ENCODE results near the gene IRAK4. TPM values are rescaled to one million over a fixed set of nuclear protein-coding genes. Genes with fewer than 3 reads are reported as not detected.

IRAK4 gene
- polyA plus RNA-seq, 3 donors, result 17.3 to 44.6 (median 29.0) TPM

DNA sequence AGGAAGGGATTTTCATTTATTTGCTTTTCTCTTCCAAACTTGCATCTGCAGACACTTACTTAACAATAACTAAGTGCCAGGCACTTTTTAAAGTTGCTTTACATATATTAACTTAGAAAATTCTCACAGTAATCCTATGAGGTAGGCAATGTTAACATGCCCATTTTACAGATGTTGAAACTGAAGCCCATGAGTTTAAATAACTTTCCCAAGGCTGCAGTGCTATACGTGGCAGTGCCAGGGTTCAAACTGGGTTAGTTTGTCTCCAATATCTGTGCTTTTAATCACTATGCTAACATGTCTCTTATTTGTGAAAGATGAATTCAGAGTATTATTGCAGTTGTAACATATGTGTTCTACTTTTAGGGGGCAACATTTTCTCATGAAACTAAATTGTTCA lies 30.1 kb upstream of the IRAK4 start:
- DNase-seq, result no peak
- no peak overlapping the region for H3K4me2 ChIP-seq (replicated peaks; ENCODE audit: extremely low read depth, low read length, poor library complexity, severe bottlenecking)
- no peak overlapping the region for H3K4me3 ChIP-seq (replicated peaks in 1 of 3; ENCODE audit: low read depth in 2 of 3, low read length in 3 of 3)
- no peaks in the 10 kb centered on the region for H3K9me3 ChIP-seq (replicated peaks in 1 of 2; ENCODE audit: control insufficient read depth in 1 of 2, insufficient read depth in 1 of 2, low read length in 2 of 2)
- no peak overlapping the region for H3K27ac ChIP-seq (ENCODE audit: low read depth in 1 of 2, low read length in 2 of 2)
- H3K27me3 ChIP-seq (ENCODE audit: control insufficient read depth in 2 of 2, insufficient read depth in 2 of 2, low read length in 2 of 2), result no peaks in the 10 kb centered on the region
- no peak overlapping the region for H2AFZ ChIP-seq (ENCODE audit: insufficient read depth, low read depth, low read length, poor library complexity, severe bottlenecking)
- H3K4me3 Mint-ChIP-seq, result no peak overlapping the region
- no peaks in the 10 kb centered on the region for H3K27me3 Mint-ChIP-seq (ENCODE audit: low read depth in 3 of 3)
- TF ChIP-seq, protein P1, sequence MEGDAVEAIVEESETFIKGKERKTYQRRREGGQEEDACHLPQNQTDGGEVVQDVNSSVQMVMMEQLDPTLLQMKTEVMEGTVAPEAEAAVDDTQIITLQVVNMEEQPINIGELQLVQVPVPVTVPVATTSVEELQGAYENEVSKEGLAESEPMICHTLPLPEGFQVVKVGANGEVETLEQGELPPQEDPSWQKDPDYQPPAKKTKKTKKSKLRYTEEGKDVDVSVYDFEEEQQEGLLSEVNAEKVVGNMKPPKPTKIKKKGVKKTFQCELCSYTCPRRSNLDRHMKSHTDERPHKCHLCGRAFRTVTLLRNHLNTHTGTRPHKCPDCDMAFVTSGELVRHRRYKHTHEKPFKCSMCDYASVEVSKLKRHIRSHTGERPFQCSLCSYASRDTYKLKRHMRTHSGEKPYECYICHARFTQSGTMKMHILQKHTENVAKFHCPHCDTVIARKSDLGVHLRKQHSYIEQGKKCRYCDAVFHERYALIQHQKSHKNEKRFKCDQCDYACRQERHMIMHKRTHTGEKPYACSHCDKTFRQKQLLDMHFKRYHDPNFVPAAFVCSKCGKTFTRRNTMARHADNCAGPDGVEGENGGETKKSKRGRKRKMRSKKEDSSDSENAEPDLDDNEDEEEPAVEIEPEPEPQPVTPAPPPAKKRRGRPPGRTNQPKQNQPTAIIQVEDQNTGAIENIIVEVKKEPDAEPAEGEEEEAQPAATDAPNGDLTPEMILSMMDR (IDR thresholded peaks at IDR 0.05), result no peak
- H3K4me1 ChIP-seq (ENCODE audit: control insufficient read depth in 1 of 2, insufficient read depth in 2 of 2, low read length in 2 of 2), result no peaks in the 10 kb centered on the region
- peaks cover 12 to 49% of the 10 kb centered on the region in 2 donors for H3K36me3 ChIP-seq (replicated peaks in 1 of 2; ENCODE audit: control insufficient read depth in 1 of 2, insufficient read depth in 2 of 2, low read length in 2 of 2)
- no peaks in the 10 kb centered on the region for H3K79me2 ChIP-seq (ENCODE audit: insufficient read depth, low read length)
- H4K20me1 ChIP-seq (ENCODE audit: insufficient read depth, low read length), result no peaks in the 10 kb centered on the region
- H3K36me3 Mint-ChIP-seq, result peaks cover 41 to 54% of the 10 kb centered on the region in 2 donors
- WGBS (ENCODE audit: insufficient coverage), result no CpG with 5 or more reads among the region's 1 CpG
- H3K4me1 Mint-ChIP-seq, result no peaks in the 10 kb centered on the region
- H3K9me3 Mint-ChIP-seq, result no peaks in the 10 kb centered on the region
- no peak overlapping the region for H3K27ac Mint-ChIP-seq
- no peak overlapping the region for H3K9ac ChIP-seq (ENCODE audit: insufficient read depth, low read length, poor library complexity, severe bottlenecking)
- intact Hi-C loops (cut with micrococcal nuclease), result no loop called here

DNA sequence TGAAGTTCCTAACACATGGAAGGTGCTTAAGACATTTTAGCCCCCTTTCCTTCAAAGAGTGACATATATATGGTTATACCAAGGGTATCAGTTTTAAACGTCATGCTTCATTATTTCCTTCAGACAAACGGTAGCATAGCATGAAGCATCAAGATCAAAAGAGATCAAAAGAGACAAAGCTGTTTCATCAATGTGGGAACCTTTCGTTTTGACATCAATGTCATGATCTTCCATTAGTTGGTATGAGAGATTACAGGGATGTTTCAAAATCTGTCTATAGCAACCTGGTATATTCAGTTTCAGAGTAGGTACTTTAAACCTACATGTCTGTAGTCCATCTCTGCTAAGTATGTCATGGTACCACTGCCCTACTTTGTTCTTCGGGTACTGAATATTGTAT lies 28.5 kb upstream of the IRAK4 start:
- no peaks in the 10 kb centered on the region for H3K9me3 Mint-ChIP-seq
- WGBS (ENCODE audit: insufficient coverage), result no CpG with 5 or more reads among the region's 4 CpGs
- intact Hi-C loops (cut with micrococcal nuclease), result no loop called here
- Histone ChIP-seq H3K79me2 (ENCODE audit: insufficient read depth, low read length) (no peaks in the 10 kb centered on the region), H3K27me3 (ENCODE audit: control insufficient read depth in 2 of 2, insufficient read depth in 2 of 2, low read length in 2 of 2) (no peaks in the 10 kb centered on the region), H3K9me3 (replicated peaks in 1 of 2; ENCODE audit: control insufficient read depth in 1 of 2, insufficient read depth in 1 of 2, low read length in 2 of 2) (no peaks in the 10 kb centered on the region), H2AFZ (ENCODE audit: insufficient read depth, low read depth, low read length, poor library complexity, severe bottlenecking) (no peak overlapping the region), H3K4me2 (replicated peaks; ENCODE audit: extremely low read depth, low read length, poor library complexity, severe bottlenecking) (no peak overlapping the region), H4K20me1 (ENCODE audit: insufficient read depth, low read length) (no peaks in the 10 kb centered on the region), H3K36me3 (replicated peaks in 1 of 2; ENCODE audit: control insufficient read depth in 1 of 2, insufficient read depth in 2 of 2, low read length in 2 of 2) (peaks cover 20 to 60% of the 10 kb centered on the region in 2 donors), H3K9ac (ENCODE audit: insufficient read depth, low read length, poor library complexity, severe bottlenecking) (no peak overlapping the region), H3K4me1 (ENCODE audit: control insufficient read depth in 1 of 2, insufficient read depth in 2 of 2, low read length in 2 of 2) (no peaks in the 10 kb centered on the region), H3K27ac (ENCODE audit: low read depth in 1 of 2, low read length in 2 of 2) (no peak overlapping the region), H3K4me3 (replicated peaks in 1 of 3; ENCODE audit: low read depth in 2 of 3, low read length in 3 of 3) (no peak overlapping the region)
- no peak overlapping the region for H3K4me3 Mint-ChIP-seq
- H3K27ac Mint-ChIP-seq, result no peak overlapping the region
- TF ChIP-seq, protein P1 (IDR thresholded peaks at IDR 0.05), result no peak
- peaks cover 51 to 64% of the 10 kb centered on the region in 2 donors for H3K36me3 Mint-ChIP-seq
- no peak for DNase-seq
- H3K4me1 Mint-ChIP-seq, result no peaks in the 10 kb centered on the region
- no peaks in the 10 kb centered on the region for H3K27me3 Mint-ChIP-seq (ENCODE audit: low read depth in 3 of 3)
